ENCODE results near the gene CDH23. TPM values are rescaled to one million over a fixed set of nuclear protein-coding genes. Genes with fewer than 3 reads are reported as not detected.

The CDH23 gene
- total and polyA plus RNA-seq, 2 of the 8 experiments (the other 6 are each of a cell fraction or from before 2014, with no cell fraction given) = 1.9 to 4.9 TPM

DNA sequence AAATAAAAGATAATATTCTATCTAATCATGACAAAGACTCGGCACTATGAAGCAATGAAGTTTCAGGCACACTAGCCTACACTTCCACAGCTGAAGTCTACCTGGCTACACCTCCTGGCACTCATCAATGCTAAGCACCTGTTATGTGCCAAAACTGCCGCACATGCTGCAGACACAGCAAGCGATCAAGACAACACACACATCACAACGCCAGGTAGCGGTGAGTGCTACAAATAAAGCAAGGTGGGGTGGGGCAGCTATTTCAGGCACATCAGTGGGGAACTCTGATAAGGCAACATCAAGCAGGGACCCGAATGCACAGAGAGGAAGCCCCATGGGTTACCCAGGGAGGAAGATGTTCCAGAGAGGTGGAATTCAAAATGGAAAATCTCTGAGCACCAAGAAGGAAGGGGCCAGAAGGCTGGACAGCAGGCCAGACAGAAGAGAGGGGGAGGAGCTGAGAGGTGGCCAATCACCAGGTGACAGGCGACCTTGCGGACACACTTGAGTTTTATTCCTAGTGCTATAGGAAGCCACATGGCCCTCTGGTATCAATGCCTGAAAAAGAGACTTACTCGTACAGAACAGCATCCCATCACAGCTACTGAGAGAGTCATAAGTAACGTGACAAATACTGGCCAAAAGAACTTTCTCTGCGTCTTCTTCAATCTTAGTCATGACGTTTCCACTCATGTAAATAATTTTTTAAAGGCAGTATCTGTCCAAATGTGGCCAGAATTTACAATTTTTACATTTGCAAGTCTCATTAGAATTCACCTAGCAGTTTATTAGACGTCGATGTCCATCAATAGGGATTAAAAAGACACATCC, 446.4 kb downstream of the CDH23 start (continued):
- TF ChIP-seq FOSL1 (IDR thresholded peaks at IDR 0.05; ENCODE audit: insufficient read depth, low read depth, low read length) (no peak), SP4 (IDR thresholded peaks at IDR 0.05; ENCODE audit: low read length) (no peak), CBX5 (IDR thresholded peaks at IDR 0.05; ENCODE audit: low read depth, low read length) (no peak)
